HG02943 (cell line): ENCODE results near the gene YAE1.

Experiments
- ATAC-seq: cut with Tn5 transposase; IDR thresholded peaks from one replicate; pipeline ENCODE4 v1.9.1; 2021; ENCODE audit warnings: mild to moderate bottlenecking, low read depth, moderate library complexity; ENCODE audit not compliant: unreplicated experiment

The YAE1 gene

GRCh38 chr7:39605087-39605486 lies 38.9 kb downstream of the YAE1 start:
- no peak for ATAC-seq

GRCh38 chr7:39606352-39606751 lies 40.1 kb downstream of the YAE1 start:
- ATAC-seq = no peak

GRCh38 chr7:39606941-39607340 lies 40.7 kb downstream of the YAE1 start:
- ATAC-seq = no peak

- no peak for ATAC-seq
Observed at GRCh38 chr7:39607865-39608264, 41.7 kb downstream of the YAE1 start.

GRCh38 chr7:39608278-39608677 lies 42.1 kb downstream of the YAE1 start:
- no peak for ATAC-seq

GRCh38 chr7:39609113-39609934 lies 43.1 kb downstream of the YAE1 start:
- no peak for ATAC-seq

- ATAC-seq = no peak
Observed at GRCh38 chr7:39609935-39610263, 43.7 kb downstream of the YAE1 start.

GRCh38 chr7:39613577-39613976 lies 47.4 kb downstream of the YAE1 start:
- ATAC-seq = no peak

- no peak for ATAC-seq
Observed at GRCh38 chr7:39614299-39614698, 48.1 kb downstream of the YAE1 start.

- ATAC-seq = no peak
Observed at GRCh38 chr7:39615350-39615975, 49.3 kb downstream of the YAE1 start.

- no peak for ATAC-seq
Observed at GRCh38 chr7:39616138-39616537, 49.9 kb downstream of the YAE1 start.

GRCh38 chr7:39617005-39617404 lies 50.8 kb downstream of the YAE1 start:
- no peak for ATAC-seq

- ATAC-seq = no peak
Observed at GRCh38 chr7:39618868-39619267, 52.7 kb downstream of the YAE1 start.

GRCh38 chr7:39620486-39620885 lies 54.3 kb downstream of the YAE1 start:
- ATAC-seq = no peak

- no peak for ATAC-seq
Observed at GRCh38 chr7:39621261-39621660, 55.1 kb downstream of the YAE1 start.

- ATAC-seq = no peak
Observed at GRCh38 chr7:39621784-39622411, 55.7 kb downstream of the YAE1 start.
